KMS-11 (cell line): ENCODE data around the gene FAM219A.

Source experiments
- H2AFZ ChIP-seq: fragments of 200-600 bp; sonication (generic); 2 replicates; pipeline ENCODE4 v1.6.1; 2016; ENCODE audit warnings: antibody characterized with exemption, mixed run types, low read depth
- H3K27ac ChIP-seq: fragments of 200-600 bp; sonication (generic); 2 replicates; pipeline ENCODE4 v1.6.1; 2016; ENCODE audit warnings: mild to moderate bottlenecking, mixed run types
- H3K27me3 ChIP-seq: fragments of 200-600 bp; sonication (generic); 2 replicates; pipeline ENCODE4 v1.6.1; 2017; ENCODE audit warnings: mild to moderate bottlenecking, low read depth, mixed run types, moderate library complexity; ENCODE audit not compliant: insufficient read depth
- H3K36me3 ChIP-seq: fragments of 200-600 bp; sonication (generic); 2 replicates; pipeline ENCODE4 v1.6.1; 2017; ENCODE audit warnings: mild to moderate bottlenecking, mixed run types; ENCODE audit not compliant: insufficient read depth
- H3K4me1 ChIP-seq: fragments of 200-600 bp; sonication (generic); 2 replicates; pipeline ENCODE4 v1.6.1; 2016; ENCODE audit warnings: mild to moderate bottlenecking, low read depth, mixed run types; ENCODE audit not compliant: poor library complexity, severe bottlenecking
- H3K4me2 ChIP-seq: fragments of 200-600 bp; sonication (generic); 2 replicates; pipeline ENCODE4 v1.7.0; 2016; ENCODE audit warnings: mild to moderate bottlenecking, mixed run types
- H3K4me3 ChIP-seq: fragments of 200-600 bp; sonication (generic); IDR thresholded peaks from 2 replicates; pipeline ENCODE4 v1.6.1; 2017; ENCODE audit warnings: low read depth, low read length, mixed read lengths; ENCODE audit not compliant: insufficient read depth
- H3K79me2 ChIP-seq: fragments of 200-600 bp; sonication (generic); 2 replicates; pipeline ENCODE4 v1.6.1; 2016; ENCODE audit warnings: low read depth, mixed run types; ENCODE audit not compliant: insufficient read depth
- H3K9ac ChIP-seq: fragments of 200-600 bp; sonication (generic); 2 replicates; pipeline ENCODE4 v1.6.1; 2016; ENCODE audit warnings: mild to moderate bottlenecking, mixed run types
- H4K20me1 ChIP-seq: fragments of 200-600 bp; sonication (generic); 2 replicates; pipeline ENCODE4 v1.6.1; 2016; ENCODE audit warnings: mild to moderate bottlenecking, mixed run types; ENCODE audit not compliant: insufficient read depth
- TF ChIP-seq, protein P1 (sequence below): fragments of 200-600 bp; sonication (generic); conservative IDR thresholded peaks from 2 replicates; pipeline ENCODE4 v1.6.1; 2017; ENCODE audit warnings: low read depth, mild to moderate bottlenecking, antibody characterized with exemption, low read length, moderate library complexity, mixed read lengths

Gene FAM219A

DNA sequence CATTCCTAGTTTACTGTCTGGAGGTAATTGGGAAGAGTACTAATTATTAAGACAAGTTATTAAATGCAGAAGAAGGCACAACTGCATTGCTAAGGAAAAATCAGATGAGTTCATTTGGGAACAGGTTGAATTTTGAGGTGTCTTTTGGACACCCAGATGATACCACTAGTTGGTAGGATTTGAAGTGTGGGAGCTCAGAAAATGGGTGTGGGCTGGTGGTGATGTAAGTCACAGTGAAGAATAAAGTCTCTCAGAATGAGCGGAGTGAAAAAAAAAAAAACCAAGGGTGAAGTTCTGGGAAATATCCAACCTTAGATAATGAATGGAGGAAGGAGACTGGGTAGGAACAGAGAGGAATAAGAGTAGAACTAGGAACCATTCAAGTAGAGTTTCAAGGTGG is 46.0 kb downstream of the FAM219A start:
- Histone ChIP-seq H3K79me2 (no peaks in the 10 kb centered on the region), H3K36me3 (no peaks in the 10 kb centered on the region), H3K27ac (no peak overlapping the region), H3K4me2 (no peak overlapping the region), H3K4me1 (no peaks in the 10 kb centered on the region), H3K27me3 (no peaks in the 10 kb centered on the region), H3K4me3 (no peak overlapping the region), H2AFZ (no peak overlapping the region), H4K20me1 (no peaks in the 10 kb centered on the region), H3K9ac (no peak overlapping the region)
- TF ChIP-seq, protein P1, sequence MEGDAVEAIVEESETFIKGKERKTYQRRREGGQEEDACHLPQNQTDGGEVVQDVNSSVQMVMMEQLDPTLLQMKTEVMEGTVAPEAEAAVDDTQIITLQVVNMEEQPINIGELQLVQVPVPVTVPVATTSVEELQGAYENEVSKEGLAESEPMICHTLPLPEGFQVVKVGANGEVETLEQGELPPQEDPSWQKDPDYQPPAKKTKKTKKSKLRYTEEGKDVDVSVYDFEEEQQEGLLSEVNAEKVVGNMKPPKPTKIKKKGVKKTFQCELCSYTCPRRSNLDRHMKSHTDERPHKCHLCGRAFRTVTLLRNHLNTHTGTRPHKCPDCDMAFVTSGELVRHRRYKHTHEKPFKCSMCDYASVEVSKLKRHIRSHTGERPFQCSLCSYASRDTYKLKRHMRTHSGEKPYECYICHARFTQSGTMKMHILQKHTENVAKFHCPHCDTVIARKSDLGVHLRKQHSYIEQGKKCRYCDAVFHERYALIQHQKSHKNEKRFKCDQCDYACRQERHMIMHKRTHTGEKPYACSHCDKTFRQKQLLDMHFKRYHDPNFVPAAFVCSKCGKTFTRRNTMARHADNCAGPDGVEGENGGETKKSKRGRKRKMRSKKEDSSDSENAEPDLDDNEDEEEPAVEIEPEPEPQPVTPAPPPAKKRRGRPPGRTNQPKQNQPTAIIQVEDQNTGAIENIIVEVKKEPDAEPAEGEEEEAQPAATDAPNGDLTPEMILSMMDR = no peak

DNA sequence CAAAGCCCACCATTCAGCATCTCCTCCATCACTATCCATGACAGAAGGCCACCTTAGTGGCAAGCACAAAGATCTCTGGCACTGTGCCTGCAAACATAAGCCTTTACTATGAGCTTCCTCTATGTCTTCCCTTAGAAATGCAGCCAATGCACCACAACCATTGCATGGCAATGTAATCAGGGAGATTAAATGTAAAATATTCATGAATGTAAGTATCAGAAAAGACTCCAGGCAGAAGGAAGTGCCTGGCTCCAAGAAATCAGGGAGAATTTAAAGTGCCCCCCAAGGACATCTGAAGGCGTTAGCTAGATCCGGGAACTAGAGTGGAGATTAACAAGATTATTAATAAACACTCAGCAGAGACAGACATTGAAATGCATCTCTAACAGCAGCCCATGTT is 49.2 kb downstream of the FAM219A start:
- no peaks in the 10 kb centered on the region for H3K79me2 ChIP-seq
- no peaks in the 10 kb centered on the region for H3K27me3 ChIP-seq
- H3K4me1 ChIP-seq = no peaks in the 10 kb centered on the region
- no peak overlapping the region for H3K4me3 ChIP-seq
- no peak overlapping the region for H3K4me2 ChIP-seq
- H2AFZ ChIP-seq = no peak overlapping the region
- H3K9ac ChIP-seq = no peak overlapping the region
- H3K36me3 ChIP-seq = no peaks in the 10 kb centered on the region
- H3K27ac ChIP-seq = no peak overlapping the region
- H4K20me1 ChIP-seq = no peaks in the 10 kb centered on the region
- TF ChIP-seq, protein P1 = no peak

DNA sequence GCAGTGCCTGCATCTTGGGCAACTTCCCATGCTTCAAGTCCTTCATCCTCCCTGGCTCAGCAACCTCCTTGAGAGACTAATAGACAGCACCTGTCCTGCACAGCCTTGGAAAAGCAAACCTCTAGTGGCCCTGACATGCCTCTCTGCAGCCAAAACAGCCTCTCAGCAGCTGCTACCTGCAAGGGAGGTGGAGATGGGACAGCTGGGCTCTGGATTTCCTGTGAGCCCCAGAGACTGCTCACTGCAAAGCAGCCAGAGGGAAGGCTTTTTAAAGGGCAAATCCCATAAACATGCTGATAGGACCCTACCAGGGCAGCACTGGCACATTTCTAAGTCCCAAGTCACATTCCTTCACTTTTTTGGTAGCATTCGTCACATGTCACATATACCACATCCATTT is 50.2 kb downstream of the FAM219A start:
- H2AFZ ChIP-seq = no peak overlapping the region
- H3K27me3 ChIP-seq = no peaks in the 10 kb centered on the region
- H3K9ac ChIP-seq = no peak overlapping the region
- TF ChIP-seq, protein P1 = no peak
- no peaks in the 10 kb centered on the region for H3K36me3 ChIP-seq
- H3K79me2 ChIP-seq = no peaks in the 10 kb centered on the region
- no peak overlapping the region for H3K4me2 ChIP-seq
- no peak overlapping the region for H3K27ac ChIP-seq
- H3K4me3 ChIP-seq = no peak overlapping the region
- H4K20me1 ChIP-seq = no peaks in the 10 kb centered on the region
- no peaks in the 10 kb centered on the region for H3K4me1 ChIP-seq

DNA sequence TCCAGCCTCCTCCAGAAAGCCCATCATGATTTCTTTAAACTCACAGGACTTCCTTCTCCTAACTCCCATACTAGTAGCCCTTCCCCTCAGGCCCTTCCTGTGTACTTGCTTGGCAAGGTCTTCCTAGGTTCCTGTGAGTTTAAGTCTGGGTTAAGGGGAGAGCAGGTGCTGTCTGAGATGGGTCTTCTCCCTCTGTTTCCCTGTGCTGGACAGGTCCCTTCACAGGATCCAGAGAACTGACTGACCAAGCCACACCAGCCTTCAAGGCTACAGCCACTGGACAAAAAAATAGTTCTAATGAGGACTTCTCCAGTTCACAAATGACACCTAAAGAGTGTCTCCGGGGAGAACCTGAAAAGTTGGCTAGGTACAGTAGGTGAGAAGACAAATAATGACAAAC is 52.2 kb downstream of the FAM219A start:
- no peak overlapping the region for H3K4me2 ChIP-seq
- H3K79me2 ChIP-seq = no peaks in the 10 kb centered on the region
- H4K20me1 ChIP-seq = no peaks in the 10 kb centered on the region
- no peaks in the 10 kb centered on the region for H3K27me3 ChIP-seq
- H3K4me3 ChIP-seq = no peak overlapping the region
- no peak overlapping the region for H3K9ac ChIP-seq
- H3K27ac ChIP-seq = no peak overlapping the region
- H3K36me3 ChIP-seq = no peaks in the 10 kb centered on the region
- TF ChIP-seq, protein P1 = no peak
- H2AFZ ChIP-seq = no peak overlapping the region
- no peaks in the 10 kb centered on the region for H3K4me1 ChIP-seq
